Body of pancreas (tissue), 4 donors: ENCODE measurements around the gene RNPEPL1. TPM values are rescaled to one million over a fixed set of nuclear protein-coding genes. Genes with fewer than 3 reads are reported as not detected.
A peak's percentile ranks its signal among the peaks of the same experiment; 100 is the strongest.

Experiments
- ATAC-seq: fragments of 150-250 bp; one replicate; pipeline ENCODE4 v1.9.1; 2016
- DNase-seq, 4 donors: peaks; one replicate each; pipeline ENCODE4 v3.0.0-alpha.2; 2019
- H3K27ac ChIP-seq, 4 donors: fragments of 200-600 bp; sonication (generic); 1 replicate in 3 of 4; 2 replicates in 1 of 4; pipeline versions ENCODE4 v1.5.1 to v1.6.1; 2016 to 2019; ENCODE audit warnings: mild to moderate bottlenecking in 1 of 4, mixed read lengths in 1 of 4, moderate library complexity in 1 of 4
- H3K27me3 ChIP-seq, 2 donors: fragments of 200-600 bp; sonication (generic); one replicate each; pipeline ENCODE4 v1.6.0; 2016; ENCODE audit warnings: mild to moderate bottlenecking in 1 of 2
- H3K36me3 ChIP-seq, 2 donors: fragments of 200-600 bp; sonication (generic); replicated peaks in 1 of 2; 2 replicates each; pipeline ENCODE4 v1.5.1; 2016; ENCODE audit warnings: low read depth in 2 of 2; ENCODE audit not compliant: insufficient read depth in 1 of 2
- H3K4me1 ChIP-seq: fragments of 200-600 bp; sonication (generic); one replicate; pipeline ENCODE4 v1.6.0; 2016
- H3K4me3 ChIP-seq, 2 donors: fragments of 200-600 bp; sonication (generic); 1 replicate in 1 of 2; 2 replicates in 1 of 2; pipeline ENCODE4 v1.5.1; 2016 to 2019
- H3K9me3 ChIP-seq, 3 donors: fragments of 200-600 bp; sonication (generic); 1 replicate in 2 of 3; 2 replicates in 1 of 3; pipeline ENCODE4 v1.5.1; 2016
- CTCF ChIP-seq, 7 experiments: fragments of 450-650 bp in 4 of 7; fragments of 200-600 bp in 3 of 7; sonication (generic) in 3 of 7; IDR thresholded peaks; one replicate each; pipeline ENCODE4 v1.5.1; 2016 to 2019; ENCODE audit warnings: antibody characterized with exemption in 7 of 7
- POLR2A ChIP-seq, 3 donors: fragments of 450-650 bp; IDR thresholded peaks; one replicate each; pipeline ENCODE4 v1.6.1; 2016; ENCODE audit warnings: antibody characterized with exemption in 3 of 3, mild to moderate bottlenecking in 2 of 3
- WGBS, 2 donors: methylation state at CpG; one replicate each; pipeline ENCODE4 v1.1.5; 2017; 5-methylcytosine and 5-hydroxymethylcytosine counted together
- intact Hi-C: fragments of 100-400 bp; cut with DNase I; formaldehyde crosslinking; loops from one replicate; pipeline ENCODE4 v1.15.1; 2023
- total RNA-seq, 2 donors: library from RNA; depleted of rRNA; stranded (reverse); fragments of >200 nt; gene quantifications; one replicate each; pipeline ENCODE4 v1.1.0, GENCODE V29; 2016

The RNPEPL1 gene
- total RNA-seq, 2 donors from 2014 or later = 63.3 to 162 TPM

- 90% methylated on average over 18 to 34 of the region's 37 CpGs for WGBS, 2 donors
- Histone ChIP-seq H3K9me3 (no peaks in the 10 kb centered on the region), H3K4me3 (no peak overlapping the region), H3K36me3 (peaks cover 8 to 20% of the 10 kb centered on the region in 2 donors), H3K27ac (no peak overlapping the region), H3K4me1 (peaks cover 35% of the 10 kb centered on the region), H3K27me3 (no peaks in the 10 kb centered on the region)
- intact Hi-C loops = no loop called here
- ATAC-seq = no peak
- DNase-seq = peak in 1 of 4 donors; percentile 13
- TF ChIP-seq CTCF (IDR thresholded peaks at IDR 0.05) (no peak), POLR2A (IDR thresholded peaks at IDR 0.05) (no peak)
These were observed 5.5 kb downstream of the RNPEPL1 start for GRCh38 chr2:240573516-240574385.

- Histone ChIP-seq H3K4me1 (peaks cover 40% of the 10 kb centered on the region), H3K36me3 (peaks cover 8 to 20% of the 10 kb centered on the region in 2 donors), H3K27me3 (no peaks in the 10 kb centered on the region), H3K4me3 (no peak overlapping the region), H3K9me3 (no peaks in the 10 kb centered on the region), H3K27ac (no peak overlapping the region)
- ATAC-seq (no peak), DNase-seq (no peak)
- intact Hi-C loops = no loop called here
- 83 to 94% methylated on average over 13 to 20 of the region's 21 CpGs for WGBS, 2 donors
- TF ChIP-seq CTCF (IDR thresholded peaks at IDR 0.05) (no peak), POLR2A (IDR thresholded peaks at IDR 0.05) (no peak)
These were observed 6.3 kb downstream of the RNPEPL1 start for GRCh38 chr2:240574386-240575100.

GRCh38 chr2:240575101-240575965 is 7.0 kb downstream of the RNPEPL1 start:
- intact Hi-C loops = no loop called here
- no peak for TF ChIP-seq POLR2A (IDR thresholded peaks at IDR 0.05)
- no peak for TF ChIP-seq CTCF (IDR thresholded peaks at IDR 0.05)
- H3K4me1 ChIP-seq = peaks cover 40% of the 10 kb centered on the region
- H3K27ac ChIP-seq = no peak overlapping the region
- WGBS, 2 donors = 86 to 89% methylated on average over 9 to 23 of the region's 23 CpGs
- no peaks in the 10 kb centered on the region for H3K27me3 ChIP-seq
- H3K9me3 ChIP-seq = no peaks in the 10 kb centered on the region
- no peak overlapping the region for H3K4me3 ChIP-seq
- H3K36me3 ChIP-seq = peaks cover 8 to 20% of the 10 kb centered on the region in 2 donors
- DNase-seq (no peak), ATAC-seq (no peak)

GRCh38 chr2:240576036-240576435 is 7.8 kb downstream of the RNPEPL1 start:
- DNase-seq (no peak), ATAC-seq (no peak)
- Histone ChIP-seq H3K27ac (no peak overlapping the region), H3K36me3 (peaks cover 8 to 20% of the 10 kb centered on the region in 2 donors), H3K4me1 (peaks cover 38% of the 10 kb centered on the region), H3K4me3 (no peak overlapping the region), H3K27me3 (no peaks in the 10 kb centered on the region), H3K9me3 (no peaks in the 10 kb centered on the region)
- WGBS, 2 donors = 81 to 94% methylated on average over 6 of the region's 6 CpGs
- intact Hi-C loops = no loop called here
- TF ChIP-seq CTCF (IDR thresholded peaks at IDR 0.05) (no peak), POLR2A (IDR thresholded peaks at IDR 0.05) (no peak)
